SIG-M5 treated with dmso at 0.1 percent for 504 hours (cell line): ENCODE measurements around the gene MAML2.

Experiments
- DNase-seq: peaks from one replicate; lab custom pipeline; 2025; ENCODE audit not compliant: unreplicated experiment; lab: John Stamatoyannopoulos, UW

The MAML2 gene

GRCh38 chr11:96339706-96340554 lies 3.1 kb downstream of the MAML2 start:
- DNase-seq = no peak

- peak; percentile 87 for DNase-seq
These were observed 3.9 kb downstream of the MAML2 start for GRCh38 chr11:96338910-96339705.

GRCh38 chr11:96337541-96338431 lies 5.2 kb downstream of the MAML2 start:
- DNase-seq = no peak

- peak; percentile 10 for DNase-seq
These were observed 7.6 kb downstream of the MAML2 start for GRCh38 chr11:96335388-96335787.

GRCh38 chr11:96334219-96334618 lies 8.8 kb downstream of the MAML2 start:
- no peak for DNase-seq

GRCh38 chr11:96333191-96333719 lies 9.7 kb downstream of the MAML2 start:
- DNase-seq = no peak

- no peak for DNase-seq
These were observed 10.7 kb downstream of the MAML2 start for GRCh38 chr11:96332126-96332771.

GRCh38 chr11:96331699-96332116 lies 11.3 kb downstream of the MAML2 start:
- DNase-seq = no peak

- no peak for DNase-seq
These were observed 12.5 kb downstream of the MAML2 start for GRCh38 chr11:96330511-96330859.

GRCh38 chr11:96329855-96330510 lies 13.0 kb downstream of the MAML2 start:
- no peak for DNase-seq

- no peak for DNase-seq
These were observed 13.6 kb downstream of the MAML2 start for GRCh38 chr11:96329419-96329818.

GRCh38 chr11:96328395-96329010 lies 14.5 kb downstream of the MAML2 start:
- no peak for DNase-seq

- no peak for DNase-seq
These were observed 16.0 kb downstream of the MAML2 start for GRCh38 chr11:96326959-96327358.

- no peak for DNase-seq
These were observed 18.1 kb downstream of the MAML2 start for GRCh38 chr11:96324912-96325311.

- no peak for DNase-seq
These were observed 19.4 kb downstream of the MAML2 start for GRCh38 chr11:96323642-96323985.

- DNase-seq = no peak
These were observed 20.0 kb downstream of the MAML2 start for GRCh38 chr11:96322775-96323641.

- DNase-seq = no peak
These were observed 21.9 kb downstream of the MAML2 start for GRCh38 chr11:96321091-96321490.

GRCh38 chr11:96319898-96320656 lies 22.9 kb downstream of the MAML2 start:
- no peak for DNase-seq
